NB4 (cell line): ENCODE results near the gene TRIP6.
"Not testable (repeated sequence)": the region's sequence is repeated elsewhere in the genome, so short reads cannot be mapped to it uniquely, and the experiment has no call there.

ENCODE experiments used
- DNase-seq: peaks from one replicate; pipeline ENCODE4 v3.0.0; 2010; ENCODE audit warnings: low read depth
- H3K4me3 ChIP-seq: one replicate; pipeline ENCODE4 v1.5.1; 2011; ENCODE audit warnings: mild to moderate bottlenecking, low read depth, low read length, moderate library complexity
- CTCF ChIP-seq: IDR thresholded peaks from one replicate; pipeline ENCODE4 v1.5.1; 2012; ENCODE audit warnings: low read depth, low read length
- MAX ChIP-seq: IDR thresholded peaks from 2 replicates; pipeline ENCODE4 v1.6.1; 2011; ENCODE audit warnings: low read depth, low read length
- MYC ChIP-seq: IDR thresholded peaks from 2 replicates; pipeline ENCODE4 v1.6.1; 2011; ENCODE audit warnings: low read depth, low read length
- POLR2A ChIP-seq: IDR thresholded peaks from 2 replicates; pipeline ENCODE4 v1.6.1; 2011; ENCODE audit warnings: mild to moderate bottlenecking; ENCODE audit not compliant: insufficient read length; ENCODE audit errors: extremely low read depth

Gene TRIP6

GRCh38 chr7:100852048-100852872 lies 14.9 kb upstream of the TRIP6 start, which contains the start of gene SLC12A9:
SLC12A9 (plus strand) TSS chr7:100852713; CDS start chr7:100854198, 1,485 bp downstream.
- TF ChIP-seq MAX (peak; percentile 98), MYC (peak; percentile 96), CTCF (peak; percentile 95), POLR2A (peak; percentile 67)
- peak; percentile 96 for DNase-seq
- H3K4me3 ChIP-seq: peak within 1 kb of the TSS; percentile 82

GRCh38 chr7:100854146-100854895 lies 12.9 kb upstream of the TRIP6 start:
- no peak overlapping the region for H3K4me3 ChIP-seq
- no peak for DNase-seq

GRCh38 chr7:100854899-100855298 lies 12.3 kb upstream of the TRIP6 start:
- not testable (repeated sequence) for H3K4me3 ChIP-seq, DNase-seq

More at GRCh38 chr7:100854146-100854895, 12.9 kb upstream of the TRIP6 start:
- TF ChIP-seq MYC (no peak), CTCF (no peak), POLR2A (no peak), MAX (no peak)

GRCh38 chr7:100855515-100855914 lies 11.7 kb upstream of the TRIP6 start:
- no peak for DNase-seq
- H3K4me3 ChIP-seq: no peak overlapping the region
- TF ChIP-seq POLR2A: no peak
- no peak for TF ChIP-seq MAX
- TF ChIP-seq CTCF: no peak
- no peak for TF ChIP-seq MYC

GRCh38 chr7:100856871-100857282 lies 10.3 kb upstream of the TRIP6 start:
- TF ChIP-seq MAX: no peak
- no peak for TF ChIP-seq POLR2A
- TF ChIP-seq CTCF: no peak
- TF ChIP-seq MYC: no peak
- DNase-seq: no peak
- H3K4me3 ChIP-seq: no peak overlapping the region

GRCh38 chr7:100859856-100860255 lies 7.3 kb upstream of the TRIP6 start:
- no peak overlapping the region for H3K4me3 ChIP-seq
- TF ChIP-seq MAX (no peak), MYC (no peak), POLR2A (no peak)
- DNase-seq: no peak
